ENCODE results near the gene MPZL1. TPM values are rescaled to one million over a fixed set of nuclear protein-coding genes. Genes with fewer than 3 reads are reported as not detected.

MPZL1 gene
- total RNA-seq, 1 donor from 2014 or later: 149 TPM

- peaks cover 2% of the 10 kb centered on the region for H3K9me3 Mint-ChIP-seq (ENCODE audit: unreplicated experiment)
- H3K27ac Mint-ChIP-seq (ENCODE audit: unreplicated experiment): no peak overlapping the region
- H3K36me3 Mint-ChIP-seq (ENCODE audit: unreplicated experiment): no peaks in the 10 kb centered on the region
- H3K27me3 Mint-ChIP-seq (ENCODE audit: unreplicated experiment): peaks cover 2% of the 10 kb centered on the region
- no peak for TF ChIP-seq CTCF (IDR thresholded peaks at IDR 0.05; ENCODE audit: partially characterized antibody, unreplicated experiment)
- no peak for DNase-seq
- H3K4me1 Mint-ChIP-seq (ENCODE audit: low read depth, unreplicated experiment): peaks cover 54% of the 10 kb centered on the region
- H3K4me3 Mint-ChIP-seq (ENCODE audit: unreplicated experiment): no peak overlapping the region
Observed at GRCh38 chr1:167756730-167757405, 35.1 kb downstream of the MPZL1 start.

- no peaks in the 10 kb centered on the region for H3K36me3 Mint-ChIP-seq (ENCODE audit: unreplicated experiment)
- H3K27ac Mint-ChIP-seq (ENCODE audit: unreplicated experiment): no peak overlapping the region
- no peak for TF ChIP-seq CTCF (IDR thresholded peaks at IDR 0.05; ENCODE audit: partially characterized antibody, unreplicated experiment)
- H3K9me3 Mint-ChIP-seq (ENCODE audit: unreplicated experiment): peaks cover 2% of the 10 kb centered on the region
- H3K27me3 Mint-ChIP-seq (ENCODE audit: unreplicated experiment): peaks cover 2% of the 10 kb centered on the region
- peaks cover 59% of the 10 kb centered on the region for H3K4me1 Mint-ChIP-seq (ENCODE audit: low read depth, unreplicated experiment)
- H3K4me3 Mint-ChIP-seq (ENCODE audit: unreplicated experiment): no peak overlapping the region
- DNase-seq: no peak
Observed at GRCh38 chr1:167757433-167758309, 35.9 kb downstream of the MPZL1 start.

- Mint-ChIP-seq H3K9me3 (ENCODE audit: unreplicated experiment) (peaks cover 2% of the 10 kb centered on the region), H3K4me3 (ENCODE audit: unreplicated experiment) (peak overlapping the region; percentile 57), H3K36me3 (ENCODE audit: unreplicated experiment) (no peaks in the 10 kb centered on the region), H3K27me3 (ENCODE audit: unreplicated experiment) (peaks cover 2% of the 10 kb centered on the region), H3K4me1 (ENCODE audit: low read depth, unreplicated experiment) (peaks cover 37% of the 10 kb centered on the region), H3K27ac (ENCODE audit: unreplicated experiment) (peak overlapping the region; percentile 81)
- DNase-seq: no peak
- no peak for TF ChIP-seq CTCF (IDR thresholded peaks at IDR 0.05; ENCODE audit: partially characterized antibody, unreplicated experiment)
Observed at GRCh38 chr1:167761400-167761799, 39.6 kb downstream of the MPZL1 start.

- no peak for DNase-seq
- peak overlapping the region; percentile 57 for H3K4me3 Mint-ChIP-seq (ENCODE audit: unreplicated experiment)
- H3K9me3 Mint-ChIP-seq (ENCODE audit: unreplicated experiment): peaks cover 2% of the 10 kb centered on the region
- TF ChIP-seq CTCF (IDR thresholded peaks at IDR 0.05; ENCODE audit: partially characterized antibody, unreplicated experiment): no peak
- H3K27ac Mint-ChIP-seq (ENCODE audit: unreplicated experiment): peak overlapping the region; percentile 81
- H3K27me3 Mint-ChIP-seq (ENCODE audit: unreplicated experiment): no peaks in the 10 kb centered on the region
- H3K36me3 Mint-ChIP-seq (ENCODE audit: unreplicated experiment): no peaks in the 10 kb centered on the region
- H3K4me1 Mint-ChIP-seq (ENCODE audit: low read depth, unreplicated experiment): peaks cover 31% of the 10 kb centered on the region
Observed at GRCh38 chr1:167762061-167762746, 40.4 kb downstream of the MPZL1 start.
